Esophagus squamous epithelium (tissue), 4 donors: Measurements from ENCODE around the gene ABHD3.

Source experiments
- POLR2A ChIP-seq, 4 donors: fragments of 450-650 bp; IDR thresholded peaks; one replicate each; pipeline ENCODE4 v1.6.1; 2017; ENCODE audit warnings: antibody characterized with exemption in 4 of 4, mild to moderate bottlenecking in 4 of 4, moderate library complexity in 3 of 4
- TF ChIP-seq, protein P1 (sequence below), 6 experiments: fragments of 450-650 bp in 4 of 6; fragments of 200-600 bp in 2 of 6; sonication (generic) in 2 of 6; IDR thresholded peaks; one replicate each; pipeline ENCODE4 v1.5.1; 2016 to 2019; ENCODE audit warnings: antibody characterized with exemption in 6 of 6, mild to moderate bottlenecking in 4 of 6, moderate library complexity in 4 of 6

DNA sequence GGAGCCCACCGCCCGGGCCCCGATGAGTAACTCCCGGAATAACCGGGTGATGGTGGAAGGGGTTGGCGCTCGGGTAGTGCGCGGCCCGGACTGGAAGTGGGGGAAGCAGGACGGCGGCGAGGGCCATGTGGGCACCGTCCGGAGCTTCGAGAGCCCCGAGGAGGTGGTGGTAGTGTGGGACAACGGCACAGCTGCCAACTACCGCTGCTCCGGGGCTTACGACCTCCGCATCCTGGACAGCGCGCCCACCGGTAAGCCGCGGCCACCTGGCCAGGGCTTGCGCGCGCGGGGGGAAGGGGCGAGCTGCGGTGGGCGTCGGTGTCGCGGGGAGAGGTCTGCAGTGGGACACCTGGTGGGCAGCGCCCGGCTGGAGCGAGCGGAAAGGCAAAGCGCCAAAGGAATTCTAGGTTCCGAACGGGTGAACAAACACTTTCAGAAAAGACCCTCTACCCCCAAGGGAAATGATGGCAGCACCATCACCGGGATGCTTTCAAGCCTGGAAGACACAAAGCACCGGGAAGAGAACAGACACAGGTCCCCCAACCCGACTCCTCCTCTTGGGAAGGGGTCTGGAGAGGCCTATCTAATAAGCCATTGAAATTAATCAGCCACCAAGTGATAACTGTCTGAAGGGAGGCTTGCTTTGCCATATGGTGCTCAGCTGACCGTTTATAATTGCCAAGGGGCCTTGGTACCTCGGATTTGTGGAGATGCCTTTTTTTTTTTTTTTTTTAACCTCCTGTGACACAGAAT lies 37.2 kb upstream of the ABHD3 start:
- TF ChIP-seq, protein P1, sequence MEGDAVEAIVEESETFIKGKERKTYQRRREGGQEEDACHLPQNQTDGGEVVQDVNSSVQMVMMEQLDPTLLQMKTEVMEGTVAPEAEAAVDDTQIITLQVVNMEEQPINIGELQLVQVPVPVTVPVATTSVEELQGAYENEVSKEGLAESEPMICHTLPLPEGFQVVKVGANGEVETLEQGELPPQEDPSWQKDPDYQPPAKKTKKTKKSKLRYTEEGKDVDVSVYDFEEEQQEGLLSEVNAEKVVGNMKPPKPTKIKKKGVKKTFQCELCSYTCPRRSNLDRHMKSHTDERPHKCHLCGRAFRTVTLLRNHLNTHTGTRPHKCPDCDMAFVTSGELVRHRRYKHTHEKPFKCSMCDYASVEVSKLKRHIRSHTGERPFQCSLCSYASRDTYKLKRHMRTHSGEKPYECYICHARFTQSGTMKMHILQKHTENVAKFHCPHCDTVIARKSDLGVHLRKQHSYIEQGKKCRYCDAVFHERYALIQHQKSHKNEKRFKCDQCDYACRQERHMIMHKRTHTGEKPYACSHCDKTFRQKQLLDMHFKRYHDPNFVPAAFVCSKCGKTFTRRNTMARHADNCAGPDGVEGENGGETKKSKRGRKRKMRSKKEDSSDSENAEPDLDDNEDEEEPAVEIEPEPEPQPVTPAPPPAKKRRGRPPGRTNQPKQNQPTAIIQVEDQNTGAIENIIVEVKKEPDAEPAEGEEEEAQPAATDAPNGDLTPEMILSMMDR (IDR thresholded peaks at IDR 0.05) = no peak
- TF ChIP-seq POLR2A (IDR thresholded peaks at IDR 0.05) = no peak
